ENCODE data around the gene PIAS2. TPM values are rescaled to one million over a fixed set of nuclear protein-coding genes. Genes with fewer than 3 reads are reported as not detected.

The PIAS2 gene
- total and polyA plus RNA-seq, 2 of the 13 experiments (the other 11 are each of a cell fraction or from before 2014, with no cell fraction given) = 12.2 to 12.7 TPM

DNA sequence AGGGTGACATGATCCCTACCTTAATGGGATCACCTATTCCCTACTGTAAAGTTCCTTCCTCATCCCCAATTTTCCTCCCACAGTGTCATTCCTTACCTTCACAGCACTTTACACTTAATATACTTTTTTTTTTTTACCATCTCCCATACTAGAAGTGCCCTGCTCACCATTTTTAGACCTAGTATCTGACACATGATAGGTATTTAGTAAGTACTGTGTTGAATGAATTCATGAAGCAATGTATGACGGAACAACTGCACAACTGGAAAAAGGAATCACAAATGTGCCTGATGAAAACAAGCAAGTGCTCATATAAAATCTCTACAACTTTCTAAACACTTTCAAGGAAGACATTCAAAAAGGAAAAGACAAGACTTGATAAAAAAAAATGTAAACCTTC is 83.4 kb downstream of the PIAS2 start:
- no peaks in the 10 kb centered on the region for H4K20me1 ChIP-seq (ENCODE audit: insufficient read depth, low read length)
- H3K4me3 ChIP-seq (replicated peaks in 1 of 3; ENCODE audit: insufficient read depth in 1 of 3, low read depth in 2 of 3, low read length in 3 of 3) = no peak overlapping the region
- WGBS (ENCODE audit: low lambda C conversion rate) = 98% methylated on average over 1 of the region's 1 CpG
- H3K9ac ChIP-seq (ENCODE audit: insufficient read depth, low read depth, low read length) = no peak overlapping the region
- H3K27me3 ChIP-seq (ENCODE audit: control insufficient read depth in 1 of 2, insufficient read depth in 2 of 2, low read length in 2 of 2) = no peaks in the 10 kb centered on the region
- peaks cover 2 to 22% of the 10 kb centered on the region in 2 experiments; a peak in 3 of 5 replicates for H3K36me3 ChIP-seq (replicated peaks in 1 of 2; ENCODE audit: control insufficient read depth in 1 of 2, insufficient read depth in 2 of 2, low read length in 2 of 2)
- no peak for TF ChIP-seq NPAS2 (CRISPR knock-in tag; IDR thresholded peaks at IDR 0.05; ENCODE audit: borderline replicate concordance)
- TF ChIP-seq PCBP2 (optimal IDR thresholded peaks at IDR 0.05; ENCODE audit: low read depth, low read length, poor library complexity, severe bottlenecking) = no peak
- TF ChIP-seq REPIN1 (CRISPR knock-in tag; IDR thresholded peaks at IDR 0.05; ENCODE audit: borderline replicate concordance, low read depth) = no peak
- TF ChIP-seq PAXIP1 (CRISPR knock-in tag; conservative IDR thresholded peaks at IDR 0.05) = no peak
- TF ChIP-seq ZNF747 (CRISPR knock-in tag; IDR thresholded peaks at IDR 0.05; ENCODE audit: borderline replicate concordance) = no peak
- TF ChIP-seq E2F1 (CRISPR knock-in tag; IDR thresholded peaks at IDR 0.05) = no peak
- no peak for TF ChIP-seq ZNF260 (CRISPR knock-in tag; IDR thresholded peaks at IDR 0.05; ENCODE audit: borderline replicate concordance, low read depth)
- TF ChIP-seq ZNF335 (CRISPR knock-in tag; IDR thresholded peaks at IDR 0.05) = no peak
- TF ChIP-seq ZNF576 (CRISPR knock-in tag; IDR thresholded peaks at IDR 0.05) = no peak
- TF ChIP-seq ZBTB26 (CRISPR knock-in tag; IDR thresholded peaks at IDR 0.05; ENCODE audit: borderline replicate concordance) = no peak
- in situ Hi-C loops (cut with HindIII; ENCODE audit: extremely low pct_ligation_motif_present, low pct_unique_long_range_greater_than_20kb) = no loop called here
- peaks cover 15% of the 10 kb centered on the region for H3K4me1 ChIP-seq (ENCODE audit: insufficient read depth, low read length)
- H3K4me2 ChIP-seq (ENCODE audit: low read depth, low read length) = no peak overlapping the region
- ChIA-PET POLR2A (no interaction called here), CTCF (ENCODE audit: low intra/inter-chr PET ratio, low total read pairs) (no interaction called here)
- no peaks in the 10 kb centered on the region for H3K79me2 ChIP-seq (ENCODE audit: insufficient read depth, low read length)
- no TSS peak for BruUV-seq (replicated peaks)
- H3K27ac ChIP-seq (ENCODE audit: extremely low read length, insufficient read depth, low read length) = no peak overlapping the region
- FAIRE-seq = no peak
- ATAC-seq = no peak
- intact Hi-C loops (cut with micrococcal nuclease; ENCODE audit: unreplicated experiment) = no loop called here
- no peak overlapping the region for H2AFZ ChIP-seq (ENCODE audit: low read length)
- no peak for DNase-seq (ENCODE audit: low spot score)
- H3K9me3 ChIP-seq (ENCODE audit: low read length) = no peaks in the 10 kb centered on the region
